Fibroblast of skin of right biceps (primary cell): ENCODE measurements around the gene DIDO1.

Experiments
- DNase-seq: peaks from one replicate; pipeline ENCODE4 v3.0.0-alpha.2; 2013

DIDO1 gene

GRCh38 chr20:62889871-62890270 lies 36.4 kb downstream of the DIDO1 start:
- no peak for DNase-seq

- DNase-seq = no peak
Observed at GRCh38 chr20:62889411-62889810, 36.9 kb downstream of the DIDO1 start.

- DNase-seq = no peak
Observed at GRCh38 chr20:62888910-62889309, 37.4 kb downstream of the DIDO1 start.

- no peak for DNase-seq
Observed at GRCh38 chr20:62888406-62888805, 37.9 kb downstream of the DIDO1 start.

GRCh38 chr20:62887860-62888239 lies 38.5 kb downstream of the DIDO1 start:
- DNase-seq = no peak

- DNase-seq = peak; percentile 94
Observed at GRCh38 chr20:62887152-62887859, 39.0 kb downstream of the DIDO1 start.

GRCh38 chr20:62886709-62887058 lies 39.6 kb downstream of the DIDO1 start:
- DNase-seq = no peak

- DNase-seq = no peak
Observed at GRCh38 chr20:62885896-62886708, 40.2 kb downstream of the DIDO1 start.

- no peak for DNase-seq
Observed at GRCh38 chr20:62885046-62885895, 41.0 kb downstream of the DIDO1 start.

GRCh38 chr20:62884556-62884955 lies 41.7 kb downstream of the DIDO1 start:
- no peak for DNase-seq

GRCh38 chr20:62882426-62882825 lies 43.9 kb downstream of the DIDO1 start:
- no peak for DNase-seq

- no peak for DNase-seq
Observed at GRCh38 chr20:62881662-62882395, 44.5 kb downstream of the DIDO1 start.

- DNase-seq = no peak
Observed at GRCh38 chr20:62880935-62881661, 45.2 kb downstream of the DIDO1 start.

- DNase-seq = no peak
Observed at GRCh38 chr20:62880147-62880934, 46.0 kb downstream of the DIDO1 start.

GRCh38 chr20:62879275-62880146 lies 46.8 kb downstream of the DIDO1 start:
- DNase-seq = no peak

- DNase-seq = no peak
Observed at GRCh38 chr20:62878244-62879038, 47.9 kb downstream of the DIDO1 start.

GRCh38 chr20:62876902-62877816 lies 49.1 kb downstream of the DIDO1 start:
- peak; percentile 45 for DNase-seq

GRCh38 chr20:62876501-62876901 lies 49.8 kb downstream of the DIDO1 start:
- no peak for DNase-seq
